Progenitor cell of endocrine pancreas (in vitro differentiated cells): ENCODE results near the gene KLF7. TPM values are rescaled to one million over a fixed set of nuclear protein-coding genes. Genes with fewer than 3 reads are reported as not detected.

Experiments used
- DNase-seq: peaks from one replicate; pipeline ENCODE4 v3.0.0; 2021; ENCODE audit warnings: low spot score; ENCODE audit not compliant: unreplicated experiment
- H3K27ac Mint-ChIP-seq: 2 replicates; pipeline ENCODE4 v1.8.0; 2021; ENCODE audit warnings: mild to moderate bottlenecking, moderate library complexity, mixed read lengths
- H3K27me3 Mint-ChIP-seq: 2 replicates; pipeline ENCODE4 v1.8.0; 2021; ENCODE audit warnings: mixed read lengths
- H3K36me3 Mint-ChIP-seq: 2 replicates; pipeline ENCODE4 v1.8.0; 2022; ENCODE audit warnings: mixed read lengths; ENCODE audit not compliant: insufficient read depth
- H3K4me1 Mint-ChIP-seq: 2 replicates; pipeline ENCODE4 v1.8.0; 2021; ENCODE audit warnings: low read depth, mixed read lengths
- H3K4me3 Mint-ChIP-seq: 2 replicates; pipeline ENCODE4 v1.8.0; 2021; ENCODE audit warnings: low read depth, mild to moderate bottlenecking, moderate library complexity, mixed read lengths
- H3K9me3 Mint-ChIP-seq: 2 replicates; pipeline ENCODE4 v1.8.0; 2021; ENCODE audit warnings: low read depth, mixed read lengths
- CTCF ChIP-seq: fragments of 200-600 bp; sonication (generic); IDR thresholded peaks from one replicate; pipeline ENCODE4 v1.5.0; 2021; ENCODE audit warnings: antibody characterized with exemption, mild to moderate bottlenecking; ENCODE audit not compliant: unreplicated experiment
- total RNA-seq: library from RNA; stranded (reverse); gene quantifications from 2 replicates; pipeline ENCODE4 v1.2.1, GENCODE V29; 2021

KLF7 gene
- total RNA-seq, 1 donor from 2014 or later = 26.6 TPM

GRCh38 chr2:207044379-207045362 is 121.1 kb downstream of the KLF7 start:
- Mint-ChIP-seq H3K36me3 (no peaks in the 10 kb centered on the region), H3K27ac (no peak overlapping the region), H3K4me3 (no peak overlapping the region), H3K27me3 (peaks cover 9% of the 10 kb centered on the region), H3K9me3 (no peaks in the 10 kb centered on the region), H3K4me1 (peaks cover 10% of the 10 kb centered on the region)
- TF ChIP-seq CTCF = no peak
- DNase-seq = no peak

GRCh38 chr2:207042841-207043240 is 122.9 kb downstream of the KLF7 start:
- no peak for DNase-seq
- Mint-ChIP-seq H3K4me1 (peaks cover 10% of the 10 kb centered on the region), H3K27me3 (peaks cover 13% of the 10 kb centered on the region), H3K27ac (no peak overlapping the region), H3K9me3 (no peaks in the 10 kb centered on the region), H3K36me3 (no peaks in the 10 kb centered on the region), H3K4me3 (no peak overlapping the region)
- TF ChIP-seq CTCF = no peak

- Mint-ChIP-seq H3K36me3 (no peaks in the 10 kb centered on the region), H3K27me3 (peaks cover 16% of the 10 kb centered on the region), H3K27ac (no peak overlapping the region), H3K4me3 (no peak overlapping the region), H3K4me1 (peaks cover 10% of the 10 kb centered on the region), H3K9me3 (no peaks in the 10 kb centered on the region)
- no peak for DNase-seq
- no peak for TF ChIP-seq CTCF
Measured at GRCh38 chr2:207041786-207042554, 123.8 kb downstream of the KLF7 start.

- no peak for TF ChIP-seq CTCF
- Mint-ChIP-seq H3K4me3 (no peak overlapping the region), H3K27ac (no peak overlapping the region), H3K9me3 (no peaks in the 10 kb centered on the region), H3K36me3 (no peaks in the 10 kb centered on the region), H3K27me3 (peaks cover 20% of the 10 kb centered on the region), H3K4me1 (peaks cover 10% of the 10 kb centered on the region)
- DNase-seq = no peak
Measured at GRCh38 chr2:207041279-207041678, 124.5 kb downstream of the KLF7 start.

- no peak for TF ChIP-seq CTCF
- Mint-ChIP-seq H3K4me1 (peaks cover 10% of the 10 kb centered on the region), H3K9me3 (no peaks in the 10 kb centered on the region), H3K36me3 (no peaks in the 10 kb centered on the region), H3K27me3 (peaks cover 17% of the 10 kb centered on the region), H3K4me3 (no peak overlapping the region), H3K27ac (no peak overlapping the region)
- DNase-seq = no peak
Measured at GRCh38 chr2:207040696-207041095, 125.1 kb downstream of the KLF7 start.
